ENCODE data around the gene PSMB5.

DNA sequence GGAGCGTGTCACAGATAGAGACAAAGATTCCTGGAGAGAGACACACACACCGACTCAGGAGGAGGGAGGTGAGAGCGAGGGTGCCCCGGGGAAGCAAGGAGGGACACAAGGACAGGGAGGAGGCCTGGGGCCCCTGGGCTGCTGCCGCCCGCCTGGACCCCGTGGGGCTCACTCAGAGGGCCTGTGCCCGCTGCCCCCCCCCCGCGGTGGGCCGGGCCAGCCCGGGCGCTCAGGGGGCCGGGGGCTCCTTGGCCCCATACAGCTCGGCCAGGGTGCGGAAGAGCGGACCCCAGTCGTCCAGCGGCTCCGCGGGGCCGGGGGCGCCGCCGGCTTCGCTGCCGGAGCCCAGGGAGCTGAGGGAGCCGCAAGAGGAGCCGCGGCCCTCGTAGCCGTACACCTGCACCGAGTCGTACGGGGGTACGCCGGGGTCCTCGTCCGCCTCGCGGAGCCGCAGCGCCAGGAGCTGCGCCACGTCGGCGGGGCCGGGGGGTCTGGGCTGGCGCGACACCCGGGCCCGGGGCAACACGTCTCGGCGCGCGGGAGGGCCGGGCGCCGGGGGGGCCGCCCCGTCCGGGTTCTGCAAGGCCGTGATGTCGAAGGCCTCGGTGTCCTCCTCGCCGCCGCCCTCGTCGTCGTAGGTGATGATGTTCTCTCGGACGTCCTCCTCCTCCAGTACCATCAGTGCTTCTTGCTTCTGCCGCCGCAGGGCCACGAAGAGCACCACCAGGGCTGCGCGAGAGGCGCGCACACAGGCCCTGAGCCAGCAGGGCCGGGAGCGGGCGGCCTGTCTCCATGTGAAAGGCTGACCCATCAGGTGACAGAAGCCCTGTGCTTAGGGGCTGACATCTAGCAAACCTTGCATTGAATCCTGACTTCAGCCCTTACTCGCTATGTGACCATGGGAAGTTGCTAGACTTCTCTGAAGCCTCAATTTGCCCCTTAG lies 13.3 kb upstream of the PSMB5 start:
- TF ChIP-seq POLR2AphosphoS5 (IDR thresholded peaks at IDR 0.05; ENCODE audit: borderline replicate concordance, low read depth, low read length), result no peak
- no peak for TF ChIP-seq FOXP2 (optimal IDR thresholded peaks at IDR 0.05; ENCODE audit: control extremely low read depth, extremely low read length, insufficient read depth)
